Thyroid gland (tissue), 4 donors: ENCODE measurements around the gene DIAPH1. TPM values are rescaled to one million over a fixed set of nuclear protein-coding genes. Genes with fewer than 3 reads are reported as not detected.

Experiments
- DNase-seq, 2 donors: peaks; one replicate each; pipeline ENCODE4 v3.0.0-alpha.2; 2019
- H3K27ac ChIP-seq, 3 donors: fragments of 200-600 bp; sonication (generic); 1 replicate in 2 of 3; 2 replicates in 1 of 3; pipeline ENCODE4 v1.5.1; 2016 to 2019; ENCODE audit warnings: mild to moderate bottlenecking in 1 of 3, moderate library complexity in 1 of 3
- H3K27me3 ChIP-seq: fragments of 200-600 bp; sonication (generic); one replicate; pipeline ENCODE4 v1.5.1; 2019
- H3K36me3 ChIP-seq, 2 donors: fragments of 200-600 bp; sonication (generic); one replicate each; pipeline ENCODE4 v1.5.1; 2016 to 2019
- H3K4me1 ChIP-seq, 2 donors: fragments of 200-600 bp; sonication (generic); one replicate each; pipeline ENCODE4 v1.5.1; 2017 to 2019
- H3K4me3 ChIP-seq, 3 donors: fragments of 200-600 bp; sonication (generic); replicated peaks in 1 of 3; 1 replicate in 2 of 3; 2 replicates in 1 of 3; pipeline ENCODE4 v1.5.1; 2016; ENCODE audit warnings: mild to moderate bottlenecking in 1 of 3
- H3K9me3 ChIP-seq: fragments of 200-600 bp; sonication (generic); one replicate; pipeline ENCODE4 v1.5.1; 2017
- CTCF ChIP-seq, 6 experiments: fragments of 200-600 bp in 3 of 6; fragments of 450-650 bp in 3 of 6; sonication (generic) in 3 of 6; IDR thresholded peaks; one replicate each; pipeline ENCODE4 v1.5.1; 2016 to 2019; ENCODE audit warnings: antibody characterized with exemption in 6 of 6, mild to moderate bottlenecking in 2 of 6, inconsistent platforms in 1 of 6, moderate library complexity in 1 of 6
- POLR2A ChIP-seq, 2 donors: fragments of 450-650 bp; IDR thresholded peaks; one replicate each; pipeline ENCODE4 v1.6.1; 2017; ENCODE audit warnings: antibody characterized with exemption in 2 of 2, mild to moderate bottlenecking in 2 of 2, moderate library complexity in 1 of 2
- WGBS, 2 donors: methylation state at CpG; one replicate each; pipeline ENCODE4 v1.1.5; 2017; 5-methylcytosine and 5-hydroxymethylcytosine counted together
- intact Hi-C: fragments of 100-400 bp; cut with DNase I; formaldehyde crosslinking; loops from one replicate; pipeline ENCODE4 v1.15.1; 2023
- total RNA-seq, 4 donors: library from RNA; depleted of rRNA; stranded (reverse); fragments of >200 nt; gene quantifications; one replicate each; pipeline ENCODE4 v1.2.3, GENCODE V29; 2016

The DIAPH1 gene
- total RNA-seq, 4 donors from 2014 or later, result 82.1 to 103 (median 89.7) TPM

GRCh38 chr5:141512911-141513626 is 105.7 kb downstream of the DIAPH1 start:
- Histone ChIP-seq H3K4me3 (peak overlapping the region in 2 of 3 donors; percentile 36 to 47), H3K27ac (peak overlapping the region in 2 of 3 donors; percentile 70 to 91), H3K4me1 (peaks cover 27 to 51% of the 10 kb centered on the region in 2 donors), H3K9me3 (no peaks in the 10 kb centered on the region), H3K27me3 (no peaks in the 10 kb centered on the region), H3K36me3 (peaks cover 9 to 13% of the 10 kb centered on the region in 2 donors)
- intact Hi-C loops, result no loop called here
- WGBS, 2 donors, result 2 to 4% methylated on average over 20 to 38 of the region's 43 CpGs
- peak; percentile 36 to 55 for DNase-seq
- no peak for TF ChIP-seq POLR2A (IDR thresholded peaks at IDR 0.05)
- TF ChIP-seq CTCF (IDR thresholded peaks at IDR 0.05), result no peak

- DNase-seq, result peak; percentile 86 to 92
- H3K4me1 ChIP-seq, result peaks cover 27 to 58% of the 10 kb centered on the region in 2 donors
- H3K27me3 ChIP-seq, result no peaks in the 10 kb centered on the region
- no peaks in the 10 kb centered on the region for H3K9me3 ChIP-seq
- 7 to 9% methylated on average over 24 to 26 of the region's 28 CpGs for WGBS, 2 donors
- peak overlapping the region in 2 of 3 donors; percentile 36 to 47 for H3K4me3 ChIP-seq
- H3K27ac ChIP-seq, result peak overlapping the region; percentile 28 to 91 (median 70)
- intact Hi-C loops, result no loop called here
- TF ChIP-seq POLR2A (IDR thresholded peaks at IDR 0.05) (no peak), CTCF (IDR thresholded peaks at IDR 0.05) (peak; percentile 65 to 94 (median 80))
- peaks cover 9 to 13% of the 10 kb centered on the region in 2 donors for H3K36me3 ChIP-seq
Observed at GRCh38 chr5:141512390-141512910, 106.3 kb downstream of the DIAPH1 start.

GRCh38 chr5:141511771-141512325 is 107.0 kb downstream of the DIAPH1 start:
- TF ChIP-seq POLR2A (IDR thresholded peaks at IDR 0.05), result no peak
- no peak for TF ChIP-seq CTCF (IDR thresholded peaks at IDR 0.05)
- Histone ChIP-seq H3K27me3 (no peaks in the 10 kb centered on the region), H3K4me3 (no peak overlapping the region), H3K4me1 (peaks cover 27 to 64% of the 10 kb centered on the region in 2 donors), H3K9me3 (no peaks in the 10 kb centered on the region), H3K27ac (peak overlapping the region in 1 of 3 donors; percentile 70), H3K36me3 (peaks cover 8 to 12% of the 10 kb centered on the region in 2 donors)
- whole genome bisulfite sequencing, 2 donors, result 69 to 72% methylated on average over 4 of the region's 4 CpGs
- intact Hi-C loops, result no loop called here
- no peak for DNase-seq

GRCh38 chr5:141510850-141511601 is 107.8 kb downstream of the DIAPH1 start:
- H3K4me1 ChIP-seq, result peaks cover 27 to 58% of the 10 kb centered on the region in 2 donors
- DNase-seq, result no peak
- no peak overlapping the region for H3K4me3 ChIP-seq
- H3K9me3 ChIP-seq, result no peaks in the 10 kb centered on the region
- intact Hi-C loops, result no loop called here
- 97% methylated on average over 5 to 13 of the region's 14 CpGs for WGBS, 2 donors
- no peak overlapping the region for H3K27ac ChIP-seq
- H3K36me3 ChIP-seq, result peaks cover 0 to 10% of the 10 kb centered on the region in 2 donors
- TF ChIP-seq POLR2A (IDR thresholded peaks at IDR 0.05), result no peak
- no peak for TF ChIP-seq CTCF (IDR thresholded peaks at IDR 0.05)
- no peaks in the 10 kb centered on the region for H3K27me3 ChIP-seq
